ENCODE results near the gene ATG101.

Gene ATG101

DNA sequence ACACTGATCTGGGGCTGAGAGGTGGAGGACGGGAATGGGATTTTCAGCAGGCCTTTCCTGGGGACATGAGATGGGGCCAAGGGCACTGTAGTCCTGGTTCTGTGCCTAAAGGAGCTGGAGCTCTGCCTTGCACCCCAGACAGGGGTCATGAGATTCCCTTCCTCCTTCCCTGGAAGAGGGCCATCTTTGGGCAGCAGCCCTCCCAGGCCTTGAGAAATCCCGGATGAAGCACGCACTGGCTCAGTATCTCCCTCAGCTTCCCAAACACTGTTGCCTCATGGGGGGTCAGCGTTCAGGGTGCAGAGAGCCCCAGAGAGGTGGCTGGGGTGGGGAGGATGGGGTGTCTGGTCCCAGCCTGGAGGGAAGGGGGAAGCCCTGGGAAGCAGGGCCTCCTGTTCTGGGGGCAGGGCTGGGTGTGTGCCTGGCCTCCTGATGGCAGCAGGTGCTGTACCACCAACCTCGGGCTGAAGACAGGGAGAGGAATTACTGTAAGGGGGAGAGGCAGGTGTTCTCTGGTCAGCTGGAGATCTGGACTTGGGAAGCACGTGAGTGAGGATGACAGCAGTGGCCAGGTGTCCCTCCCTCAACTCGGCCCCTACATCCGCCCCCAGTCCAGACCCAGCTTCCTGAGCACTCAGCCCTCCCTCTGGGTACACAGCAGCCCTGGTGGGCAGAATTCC is 26.9 kb upstream of the ATG101 start:
- DNase-seq = peak; percentile 56

GRCh38 chr12:52043386-52044212 is 26.2 kb upstream of the ATG101 start:
- DNase-seq = no peak

GRCh38 chr12:52044292-52044983 is 25.3 kb upstream of the ATG101 start:
- DNase-seq = no peak

- no peak for DNase-seq
Observed at GRCh38 chr12:52045794-52046199, 24.0 kb upstream of the ATG101 start.

DNA sequence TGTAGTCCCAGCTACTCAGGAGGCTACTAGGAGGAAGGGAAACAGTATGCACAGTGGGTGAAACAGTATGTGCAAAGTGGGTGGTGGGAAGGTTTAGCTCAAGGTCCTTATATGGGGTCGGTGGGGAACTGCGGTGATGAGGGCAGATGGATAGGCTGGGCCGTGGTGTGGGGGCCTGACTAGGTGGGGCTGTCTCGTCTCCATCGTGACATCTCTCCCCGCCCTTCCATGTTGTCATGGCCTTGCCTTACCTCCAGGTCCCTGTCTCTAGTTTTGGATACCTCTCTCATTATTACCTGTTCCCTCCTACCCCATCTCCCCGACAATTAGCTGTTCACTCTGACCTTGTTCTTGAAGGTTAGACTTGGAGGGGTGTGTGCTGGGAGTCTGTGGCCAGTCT is 22.9 kb upstream of the ATG101 start:
- no peak for DNase-seq

DNA sequence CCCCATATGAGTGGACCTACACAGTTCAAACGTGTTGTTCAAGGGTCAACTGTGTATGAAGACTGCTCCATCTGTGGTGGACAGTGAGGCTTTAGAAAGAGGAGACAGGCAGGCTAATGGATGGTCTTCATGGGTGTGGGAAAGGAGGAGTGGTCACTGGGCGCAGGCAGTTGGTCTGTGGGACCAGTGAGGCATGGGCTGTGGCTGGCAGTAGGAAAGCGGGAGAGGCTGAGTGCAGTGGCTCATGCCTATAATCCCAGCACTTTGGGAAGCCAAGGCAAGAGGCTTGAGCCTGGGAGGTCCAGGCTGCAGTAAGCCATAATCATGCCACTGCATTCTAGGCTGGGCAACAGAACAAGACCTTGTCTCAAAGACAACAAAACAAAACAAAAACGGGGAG is 20.5 kb upstream of the ATG101 start:
- no peak for DNase-seq

DNA sequence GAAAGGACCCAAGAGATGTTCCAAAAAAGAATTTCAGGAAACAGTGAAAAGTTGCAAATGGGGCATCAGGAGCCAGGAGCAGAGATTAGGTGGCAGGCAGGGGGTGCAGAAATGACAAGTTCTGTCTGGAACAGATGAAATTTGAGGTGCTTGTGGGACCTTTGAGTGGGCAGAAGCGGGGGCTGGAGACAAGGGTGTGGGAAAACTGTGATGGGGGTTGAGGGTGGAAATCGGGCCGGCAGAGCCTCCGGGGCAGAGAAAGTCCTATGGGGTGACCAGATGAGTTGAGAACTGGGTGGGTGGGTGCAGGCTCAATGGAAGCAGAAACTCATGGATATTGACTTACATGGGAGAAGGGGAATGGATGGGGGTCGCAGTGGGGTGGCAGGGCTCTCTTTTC is 20.1 kb upstream of the ATG101 start:
- no peak for DNase-seq

- DNase-seq = peak; percentile 55
Observed at GRCh38 chr12:52050116-52050757, 19.5 kb upstream of the ATG101 start.

- peak; percentile 97 for DNase-seq
Observed at GRCh38 chr12:52050758-52051541, 18.8 kb upstream of the ATG101 start, which contains the start of gene NR4A1. Gene NR4A1 (plus strand): TSS chr12:52051442. CDS start chr12:52054329, 2,887 bp downstream.

GRCh38 chr12:52052468-52053186 is 17.2 kb upstream of the ATG101 start:
- DNase-seq = peak; percentile 49

DNA sequence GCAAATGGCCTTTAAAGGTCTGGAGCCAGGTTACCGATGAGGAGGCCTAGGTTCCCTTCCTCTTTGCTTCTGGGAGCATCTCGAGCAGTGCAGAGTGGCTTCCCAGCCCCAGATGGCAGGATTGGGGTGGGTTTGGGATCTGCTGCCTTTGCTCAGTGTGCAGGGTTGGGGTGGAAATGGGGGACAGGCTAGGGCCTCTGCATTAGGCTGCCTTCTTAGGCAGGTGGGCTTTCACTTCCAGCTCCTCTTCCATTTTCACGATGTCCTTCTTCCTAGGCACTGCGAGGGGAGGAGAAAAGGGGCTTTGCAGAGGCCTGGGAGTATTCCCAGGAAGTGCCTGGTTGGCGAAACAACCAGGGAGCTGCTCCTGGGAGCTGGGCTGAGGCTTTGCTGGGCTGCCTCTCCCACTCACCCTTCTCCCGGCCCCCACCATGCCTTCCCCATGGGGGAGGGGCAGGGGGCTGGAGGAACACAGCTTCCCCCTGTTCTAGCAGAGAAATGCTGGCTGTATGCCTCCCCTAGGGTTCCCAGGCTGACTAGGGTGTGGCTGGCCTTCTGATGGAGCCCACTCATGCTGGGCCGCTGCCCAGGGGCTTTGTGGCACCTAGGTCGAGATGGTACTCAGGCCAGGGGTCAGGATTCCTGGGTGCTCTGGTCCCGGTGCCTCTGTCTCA is 16.1 kb upstream of the ATG101 start:
- DNase-seq = no peak

DNA sequence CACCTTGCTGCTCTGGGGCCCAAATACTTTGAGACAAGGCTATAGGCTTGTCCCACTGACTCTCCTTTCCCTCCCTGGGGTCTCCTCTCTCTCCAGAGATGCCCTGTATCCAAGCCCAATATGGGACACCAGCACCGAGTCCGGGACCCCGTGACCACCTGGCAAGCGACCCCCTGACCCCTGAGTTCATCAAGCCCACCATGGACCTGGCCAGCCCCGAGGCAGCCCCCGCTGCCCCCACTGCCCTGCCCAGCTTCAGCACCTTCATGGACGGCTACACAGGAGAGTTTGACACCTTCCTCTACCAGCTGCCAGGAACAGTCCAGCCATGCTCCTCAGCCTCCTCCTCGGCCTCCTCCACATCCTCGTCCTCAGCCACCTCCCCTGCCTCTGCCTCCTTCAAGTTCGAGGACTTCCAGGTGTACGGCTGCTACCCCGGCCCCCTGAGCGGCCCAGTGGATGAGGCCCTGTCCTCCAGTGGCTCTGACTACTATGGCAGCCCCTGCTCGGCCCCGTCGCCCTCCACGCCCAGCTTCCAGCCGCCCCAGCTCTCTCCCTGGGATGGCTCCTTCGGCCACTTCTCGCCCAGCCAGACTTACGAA is 15.4 kb upstream of the ATG101 start:
- DNase-seq = no peak

DNA sequence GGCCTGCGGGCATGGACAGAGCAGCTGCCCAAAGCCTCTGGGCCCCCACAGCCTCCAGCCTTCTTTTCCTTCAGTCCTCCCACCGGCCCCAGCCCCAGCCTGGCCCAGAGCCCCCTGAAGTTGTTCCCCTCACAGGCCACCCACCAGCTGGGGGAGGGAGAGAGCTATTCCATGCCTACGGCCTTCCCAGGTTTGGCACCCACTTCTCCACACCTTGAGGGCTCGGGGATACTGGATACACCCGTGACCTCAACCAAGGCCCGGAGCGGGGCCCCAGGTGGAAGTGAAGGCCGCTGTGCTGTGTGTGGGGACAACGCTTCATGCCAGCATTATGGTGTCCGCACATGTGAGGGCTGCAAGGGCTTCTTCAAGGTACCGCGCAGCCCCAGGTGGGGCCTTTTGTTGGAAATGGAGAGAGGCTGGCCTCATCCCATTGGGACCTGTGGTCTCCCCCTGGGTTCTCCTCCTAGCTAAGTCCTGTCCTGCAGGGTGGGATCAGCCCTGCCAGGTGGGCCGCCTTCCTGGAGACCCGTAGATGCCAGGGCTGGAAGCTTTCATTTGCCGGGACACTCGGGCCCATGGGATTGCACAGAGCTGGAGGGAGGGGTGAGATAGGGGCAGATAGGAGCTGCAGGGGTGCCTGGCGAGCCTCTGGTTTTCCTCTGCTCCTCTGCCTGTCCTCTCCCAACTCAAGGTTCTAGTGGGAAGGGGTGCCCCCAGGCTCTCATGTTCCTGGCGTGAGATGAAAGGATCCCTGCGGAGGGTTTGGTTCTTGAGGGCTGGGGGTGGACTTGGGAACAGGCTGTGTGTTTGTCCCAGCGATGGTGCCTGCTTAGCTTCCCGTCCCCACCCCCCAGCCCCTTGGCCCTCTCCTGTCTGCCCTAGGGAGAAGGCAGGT is 14.7 kb upstream of the ATG101 start:
- DNase-seq = no peak

- no peak for DNase-seq
Observed at GRCh38 chr12:52055731-52056711, 13.8 kb upstream of the ATG101 start.

DNA sequence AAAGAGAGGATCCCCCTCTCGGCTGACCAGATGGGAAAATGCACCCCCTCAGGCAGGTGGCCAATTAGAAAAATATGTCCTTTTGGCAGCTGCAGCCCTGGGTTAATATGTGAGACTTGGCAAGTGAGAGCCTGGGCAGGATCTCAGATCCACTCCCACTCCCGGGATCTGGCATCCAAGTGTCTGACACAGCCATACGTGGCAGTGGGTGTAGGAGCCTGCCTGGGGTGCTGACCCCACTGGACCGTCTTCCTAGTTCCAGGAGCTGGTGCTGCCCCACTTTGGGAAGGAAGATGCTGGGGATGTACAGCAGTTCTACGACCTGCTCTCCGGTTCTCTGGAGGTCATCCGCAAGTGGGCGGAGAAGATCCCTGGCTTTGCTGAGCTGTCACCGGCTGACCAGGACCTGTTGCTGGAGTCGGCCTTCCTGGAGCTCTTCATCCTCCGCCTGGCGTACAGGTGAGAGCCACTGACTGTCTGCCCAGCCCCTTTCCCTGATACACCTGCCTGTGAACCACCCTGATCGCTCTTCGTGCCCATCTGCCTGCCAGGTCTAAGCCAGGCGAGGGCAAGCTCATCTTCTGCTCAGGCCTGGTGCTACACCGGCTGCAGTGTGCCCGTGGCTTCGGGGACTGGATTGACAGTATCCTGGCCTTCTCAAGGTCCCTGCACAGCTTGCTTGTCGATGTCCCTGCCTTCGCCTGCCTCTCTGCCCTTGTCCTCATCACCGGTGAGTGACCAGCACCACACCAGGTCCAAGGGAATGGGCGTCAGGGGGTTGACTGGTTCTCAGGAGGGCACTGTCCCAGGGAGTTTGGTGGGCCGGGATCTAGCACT is 12.8 kb upstream of the ATG101 start:
- DNase-seq = no peak

DNA sequence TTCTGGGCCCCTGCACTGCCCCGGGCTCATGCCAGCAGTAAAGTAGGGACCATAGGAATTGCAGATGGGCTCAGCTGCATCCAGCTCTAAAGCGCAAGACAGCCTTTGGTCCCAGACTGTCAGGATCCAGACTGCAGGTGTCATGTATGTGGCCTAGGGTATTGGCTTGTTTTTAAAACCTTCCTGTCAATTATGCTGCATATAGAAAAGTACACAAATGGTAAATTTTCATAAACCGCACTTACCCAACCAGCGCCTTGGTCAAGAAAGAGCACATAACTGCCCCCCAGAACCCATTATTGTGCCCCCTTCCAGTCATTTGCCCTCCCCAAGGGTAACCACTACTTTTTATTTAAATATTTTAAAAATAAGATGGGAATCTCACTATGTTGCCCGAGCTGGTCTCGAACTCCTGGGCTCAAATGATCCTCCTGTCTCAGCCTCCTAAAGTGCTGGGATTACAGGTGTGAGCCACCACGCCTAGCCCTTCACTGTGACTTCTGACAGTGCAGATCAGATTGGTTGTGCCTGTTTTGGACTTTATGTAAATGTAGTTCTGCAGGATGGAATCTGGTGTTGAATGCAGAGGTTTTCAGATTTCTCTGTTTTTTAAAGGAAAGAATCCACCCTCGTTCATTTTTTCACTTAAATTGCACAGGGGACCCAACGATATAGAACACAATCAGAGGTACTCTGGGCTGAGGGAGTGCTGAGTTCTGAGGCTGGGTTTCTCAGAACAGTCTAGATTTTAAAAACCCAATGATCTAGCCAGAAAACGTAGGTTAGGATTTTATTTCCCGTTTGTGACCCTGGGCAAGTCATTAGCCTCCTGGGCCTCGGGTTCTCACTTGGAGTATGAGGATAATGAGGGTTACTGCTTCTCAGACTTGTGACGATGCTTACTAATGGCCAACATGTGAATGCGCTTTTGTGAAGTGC is 11.9 kb upstream of the ATG101 start:
- no peak for DNase-seq

Measured in NCI-H69 (cell line).